Neuronal stem cell (in vitro differentiated cells): ENCODE measurements around the gene COL4A4.

ENCODE experiments used
- DNase-seq: peaks from one replicate; pipeline ENCODE4 v3.0.0-alpha.2; 2013; ENCODE audit warnings: low spot score
- H2AFZ ChIP-seq: one replicate; pipeline ENCODE4 v1.6.1; 2013; ENCODE audit warnings: mild to moderate bottlenecking, low read length, inconsistent platforms
- H2AK5ac ChIP-seq: 2 replicates; pipeline ENCODE4 v1.6.1; 2013; ENCODE audit warnings: low read depth, mild to moderate bottlenecking, inconsistent platforms, low read length, moderate library complexity, mixed read lengths
- H2BK120ac ChIP-seq: 2 replicates; pipeline ENCODE4 v1.6.1; 2013; ENCODE audit warnings: low read depth, mild to moderate bottlenecking, inconsistent platforms, low read length, moderate library complexity, mixed read lengths
- H2BK12ac ChIP-seq: one replicate; pipeline ENCODE4 v1.6.1; 2013; ENCODE audit warnings: low read length, inconsistent platforms
- H2BK15ac ChIP-seq: 2 replicates; pipeline ENCODE4 v1.6.1; 2013; ENCODE audit warnings: mild to moderate bottlenecking, low read length, inconsistent platforms, mixed read lengths
- H2BK5ac ChIP-seq: one replicate; pipeline ENCODE4 v1.6.1; 2013; ENCODE audit warnings: inconsistent platforms, mild to moderate bottlenecking, low read length, moderate library complexity
- H3K14ac ChIP-seq: one replicate; pipeline ENCODE4 v1.6.1; 2013; ENCODE audit warnings: low read length, inconsistent platforms
- H3K18ac ChIP-seq: 2 replicates; pipeline ENCODE4 v1.6.1; 2013; ENCODE audit warnings: low read length, inconsistent platforms
- H3K23ac ChIP-seq: 2 replicates; pipeline ENCODE4 v1.6.1; 2013; ENCODE audit warnings: low read depth, mild to moderate bottlenecking, mixed read lengths, low read length, inconsistent platforms; ENCODE audit not compliant: poor library complexity
- H3K27ac ChIP-seq: replicated peaks from 3 replicates; pipeline ENCODE4 v1.5.1; 2013; ENCODE audit warnings: low read length, inconsistent platforms
- H3K27me3 ChIP-seq, 3 experiments: 2 replicates each; pipeline ENCODE4 v1.6.1; 2013; ENCODE audit warnings: low read length in 3 of 3, mild to moderate bottlenecking in 2 of 3, inconsistent platforms in 1 of 3, low read depth in 1 of 3, mixed read lengths in 1 of 3, moderate library complexity in 1 of 3; ENCODE audit not compliant: control insufficient read depth in 3 of 3, insufficient read depth in 3 of 3
- H3K36me3 ChIP-seq, 2 donors: replicated peaks in 1 of 2; 2 replicates each; pipeline ENCODE4 v1.6.1; 2013; ENCODE audit warnings: low read length in 2 of 2; ENCODE audit not compliant: control insufficient read depth in 2 of 2, insufficient read depth in 2 of 2
- H3K4ac ChIP-seq: 2 replicates; pipeline ENCODE4 v1.6.1; 2013; ENCODE audit warnings: inconsistent platforms, mild to moderate bottlenecking, low read length, moderate library complexity
- H3K4me1 ChIP-seq, 2 donors: 1 replicate in 1 of 2; 2 replicates in 1 of 2; pipeline ENCODE4 v1.6.1; 2013; ENCODE audit warnings: low read length in 2 of 2, low read depth in 1 of 2; ENCODE audit not compliant: control insufficient read depth in 2 of 2, insufficient read depth in 1 of 2
- H3K4me2 ChIP-seq: one replicate; pipeline ENCODE4 v1.6.1; 2013; ENCODE audit warnings: mild to moderate bottlenecking, low read length, inconsistent platforms; ENCODE audit not compliant: insufficient read depth, poor library complexity, severe bottlenecking
- H3K4me3 ChIP-seq, 2 donors: 2 replicates each; pipeline ENCODE4 v1.5.1; 2013; ENCODE audit warnings: low read length in 2 of 2, mild to moderate bottlenecking in 2 of 2, inconsistent platforms in 1 of 2, moderate library complexity in 1 of 2
- H3K79me1 ChIP-seq: one replicate; pipeline ENCODE4 v1.6.1; 2013; ENCODE audit warnings: low read depth, mild to moderate bottlenecking, inconsistent platforms, low read length, moderate library complexity
- H3K9ac ChIP-seq: one replicate; pipeline ENCODE4 v1.6.1; 2013; ENCODE audit warnings: mild to moderate bottlenecking, low read depth, low read length, inconsistent platforms; ENCODE audit not compliant: poor library complexity
- H3K9me3 ChIP-seq, 2 donors: replicated peaks in 1 of 2; 2 replicates each; pipeline versions ENCODE3 to v1.6.1; 2013; ENCODE audit warnings: low read length in 2 of 2, mild to moderate bottlenecking in 2 of 2, inconsistent platforms in 1 of 2, low read depth in 1 of 2, mixed read lengths in 1 of 2, moderate library complexity in 1 of 2; ENCODE audit not compliant: control insufficient read depth in 2 of 2, insufficient read depth in 1 of 2
- H4K8ac ChIP-seq: one replicate; pipeline ENCODE4 v1.6.1; 2013; ENCODE audit warnings: low read depth, mild to moderate bottlenecking, inconsistent platforms, low read length, moderate library complexity
- H4K91ac ChIP-seq: one replicate; pipeline ENCODE4 v1.6.1; 2013; ENCODE audit warnings: low read length, low read depth, mild to moderate bottlenecking, inconsistent platforms; ENCODE audit not compliant: poor library complexity
- WGBS, 2 donors: extraction: QIAGEN DNeasy Blood & Tissue Kit; methylation state at CpG; one replicate each; pipeline ENCODE4 v1.1.7; 2013; ENCODE audit warnings: missing lambda C conversion rate in 2 of 2, mixed read lengths in 1 of 2; ENCODE audit not compliant: insufficient read length in 2 of 2, insufficient replicate concordance in 1 of 2; ENCODE audit errors: extremely low coverage in 2 of 2; 5-methylcytosine and 5-hydroxymethylcytosine counted together

The COL4A4 gene

DNA sequence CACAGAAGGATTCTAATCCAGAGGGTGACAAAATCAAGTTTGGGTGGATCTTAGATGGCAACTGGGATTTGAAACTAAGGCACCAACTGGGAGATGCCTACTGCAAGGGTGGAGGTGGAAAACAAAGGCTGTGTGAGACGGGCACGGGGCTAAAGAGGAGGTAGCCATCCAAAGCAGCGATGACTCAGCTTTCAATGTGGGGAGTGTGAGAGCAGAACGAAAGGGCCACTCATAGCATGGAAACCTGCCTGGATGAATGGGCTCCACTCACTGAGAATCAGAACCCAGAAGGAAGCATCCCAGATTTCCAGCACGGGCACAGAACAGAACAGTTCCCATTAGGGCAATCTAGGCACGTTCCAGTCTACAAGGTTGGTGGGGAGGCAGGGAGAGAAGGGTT lies 159.5 kb downstream of the COL4A4 start:
- Histone ChIP-seq H2BK15ac (no peak overlapping the region), H2AK5ac (no peak overlapping the region), H3K18ac (no peak overlapping the region), H3K4ac (no peak overlapping the region), H3K23ac (no peak overlapping the region), H3K79me1 (no peaks in the 10 kb centered on the region), H3K4me3 (no peak overlapping the region), H3K4me1 (no peaks in the 10 kb centered on the region), H4K8ac (no peak overlapping the region), H2BK120ac (no peak overlapping the region), H3K14ac (no peak overlapping the region), H3K9ac (no peak overlapping the region), H3K27me3 (no peaks in the 10 kb centered on the region), H3K9me3 (peaks cover 0 to 2% of the 10 kb centered on the region in 2 donors), H2BK5ac (no peak overlapping the region), H2BK12ac (no peak overlapping the region), H3K27ac (no peak overlapping the region), H4K91ac (no peak overlapping the region), H3K4me2 (no peak overlapping the region), H2AFZ (no peak overlapping the region), H3K36me3 (no peaks in the 10 kb centered on the region)
- no peak for DNase-seq
- no CpG with 5 or more reads among the region's 6 CpGs for WGBS, 2 donors

DNA sequence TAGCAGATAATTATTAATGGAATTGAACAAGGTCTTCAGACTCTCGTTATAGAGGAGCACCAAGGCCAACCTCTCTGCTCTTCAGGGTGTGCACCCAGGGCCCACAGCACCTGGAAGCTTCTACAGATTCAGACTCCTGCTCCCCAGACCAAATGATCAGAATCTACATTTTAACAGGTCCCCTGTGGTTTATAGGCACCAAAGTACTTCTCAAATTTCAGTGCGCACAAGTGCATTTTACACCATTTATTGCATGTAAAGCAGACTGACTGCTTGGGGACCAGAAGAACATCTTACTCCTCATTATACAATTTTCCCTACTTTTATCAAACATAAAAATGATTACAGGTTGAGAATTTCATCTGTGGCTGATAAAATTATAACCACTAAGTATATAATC lies 163.9 kb downstream of the COL4A4 start:
- DNase-seq = no peak
- Histone ChIP-seq H2BK12ac (no peak overlapping the region), H2AK5ac (no peak overlapping the region), H3K4ac (no peak overlapping the region), H4K8ac (no peak overlapping the region), H3K79me1 (no peaks in the 10 kb centered on the region), H3K18ac (no peak overlapping the region), H3K4me2 (no peak overlapping the region), H2BK120ac (no peak overlapping the region), H2BK15ac (no peak overlapping the region), H3K4me1 (no peaks in the 10 kb centered on the region), H3K27ac (no peak overlapping the region), H3K27me3 (no peaks in the 10 kb centered on the region), H4K91ac (no peak overlapping the region), H2AFZ (no peak overlapping the region), H3K9ac (no peak overlapping the region), H3K9me3 (no peaks in the 10 kb centered on the region), H3K36me3 (peaks cover 2 to 9% of the 10 kb centered on the region in 2 donors), H3K4me3 (no peak overlapping the region), H3K14ac (no peak overlapping the region), H3K23ac (no peak overlapping the region), H2BK5ac (no peak overlapping the region)
- no CpG with 5 or more reads among the region's 2 CpGs for WGBS, 2 donors

DNA sequence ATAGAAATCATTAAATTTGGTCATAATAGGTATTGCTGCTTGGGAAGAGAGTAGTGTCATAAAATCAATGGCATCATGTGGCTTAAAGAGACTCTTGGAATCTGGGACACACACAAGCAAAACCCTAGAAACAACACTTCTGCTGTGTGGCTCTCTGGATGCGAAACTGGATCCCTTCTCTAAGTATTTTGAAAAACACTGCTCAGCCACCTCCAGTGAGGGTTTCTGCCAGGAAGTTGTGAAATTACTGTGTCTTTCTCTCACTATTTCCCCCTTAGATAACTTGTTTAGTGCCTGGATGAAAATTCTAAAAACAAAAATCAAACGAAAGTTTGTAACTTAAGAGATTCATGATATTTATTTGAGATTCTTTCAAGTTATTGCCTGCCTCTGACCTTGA lies 164.3 kb downstream of the COL4A4 start:
- WGBS, 2 donors = no CpG with 5 or more reads among the region's 2 CpGs
- no peak overlapping the region for H4K91ac ChIP-seq

DNA sequence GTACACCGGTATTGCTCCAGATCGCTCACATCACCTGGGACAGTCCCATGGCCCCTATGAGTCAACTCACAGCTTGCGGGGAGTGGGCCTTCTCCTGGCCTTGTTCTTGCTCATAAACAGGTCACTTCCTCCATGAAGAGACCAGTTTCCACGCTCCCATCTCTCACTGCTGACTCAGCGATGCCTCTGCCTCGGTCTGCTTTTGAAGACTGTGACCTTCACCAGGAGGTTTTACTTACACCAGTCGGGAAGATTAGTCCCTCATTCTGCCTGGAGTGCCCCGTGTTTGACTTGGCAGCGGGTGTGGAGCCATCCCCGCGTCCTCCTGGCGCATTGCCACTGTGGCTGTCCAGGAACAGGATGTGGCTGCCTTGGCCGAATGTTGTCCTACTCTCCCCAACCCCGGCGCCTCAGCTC lies 168.4 kb downstream of the COL4A4 start:
- no CpG with 5 or more reads among the region's 15 CpGs for WGBS, 2 donors
- Histone ChIP-seq H3K79me1 (no peaks in the 10 kb centered on the region), H2BK5ac (no peak overlapping the region), H3K27me3 (no peaks in the 10 kb centered on the region), H3K4ac (no peak overlapping the region), H3K14ac (no peak overlapping the region), H3K9me3 (no peaks in the 10 kb centered on the region), H3K4me3 (no peak overlapping the region), H3K23ac (no peak overlapping the region), H3K18ac (no peak overlapping the region), H4K8ac (no peak overlapping the region), H2AFZ (no peak overlapping the region), H2BK120ac (no peak overlapping the region), H3K36me3 (peaks cover 2 to 9% of the 10 kb centered on the region in 2 donors), H3K27ac (no peak overlapping the region), H2BK12ac (no peak overlapping the region), H3K4me2 (no peak overlapping the region), H2AK5ac (peak overlapping the region; percentile 56), H2BK15ac (no peak overlapping the region), H3K9ac (no peak overlapping the region), H3K4me1 (no peaks in the 10 kb centered on the region), H4K91ac (no peak overlapping the region)
- no peak for DNase-seq

More for the DNA sequence above, 164.3 kb downstream of the COL4A4 start:
- Histone ChIP-seq H3K9ac (no peak overlapping the region), H4K8ac (no peak overlapping the region), H3K18ac (no peak overlapping the region), H2BK12ac (no peak overlapping the region), H3K27me3 (no peaks in the 10 kb centered on the region), H3K23ac (no peak overlapping the region), H2AFZ (no peak overlapping the region), H3K14ac (no peak overlapping the region), H3K4me3 (no peak overlapping the region), H2BK15ac (no peak overlapping the region), H3K4ac (no peak overlapping the region), H3K27ac (no peak overlapping the region), H3K4me1 (no peaks in the 10 kb centered on the region), H2AK5ac (no peak overlapping the region), H3K36me3 (peaks cover 2 to 9% of the 10 kb centered on the region in 2 donors), H3K9me3 (no peaks in the 10 kb centered on the region), H3K79me1 (no peaks in the 10 kb centered on the region), H2BK120ac (no peak overlapping the region), H3K4me2 (no peak overlapping the region), H2BK5ac (no peak overlapping the region)
- no peak for DNase-seq
